DMS 273 (cell line): ENCODE measurements around the gene LRMDA.

ENCODE experiments used
- DNase-seq: peaks from one replicate; lab custom pipeline; 2025; ENCODE audit not compliant: unreplicated experiment; lab: John Stamatoyannopoulos, UW

Gene LRMDA

DNA sequence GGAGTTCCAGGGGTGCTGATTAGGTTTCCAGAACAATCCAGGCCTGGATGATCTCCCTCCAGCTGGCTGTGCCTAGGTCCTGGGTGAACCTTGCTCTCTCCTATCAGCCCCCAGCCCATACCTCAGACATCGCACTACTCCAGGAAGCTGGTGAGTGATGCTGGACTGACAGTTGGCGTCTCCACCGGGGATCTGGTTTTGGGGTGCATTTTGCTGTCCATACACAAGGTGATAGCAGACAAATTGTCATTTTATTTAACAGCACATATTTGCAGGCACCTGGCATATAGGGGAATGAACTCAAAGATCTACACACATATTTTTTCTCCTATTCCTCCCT, 601.2 kb downstream of the LRMDA start:
- no peak for DNase-seq

DNA sequence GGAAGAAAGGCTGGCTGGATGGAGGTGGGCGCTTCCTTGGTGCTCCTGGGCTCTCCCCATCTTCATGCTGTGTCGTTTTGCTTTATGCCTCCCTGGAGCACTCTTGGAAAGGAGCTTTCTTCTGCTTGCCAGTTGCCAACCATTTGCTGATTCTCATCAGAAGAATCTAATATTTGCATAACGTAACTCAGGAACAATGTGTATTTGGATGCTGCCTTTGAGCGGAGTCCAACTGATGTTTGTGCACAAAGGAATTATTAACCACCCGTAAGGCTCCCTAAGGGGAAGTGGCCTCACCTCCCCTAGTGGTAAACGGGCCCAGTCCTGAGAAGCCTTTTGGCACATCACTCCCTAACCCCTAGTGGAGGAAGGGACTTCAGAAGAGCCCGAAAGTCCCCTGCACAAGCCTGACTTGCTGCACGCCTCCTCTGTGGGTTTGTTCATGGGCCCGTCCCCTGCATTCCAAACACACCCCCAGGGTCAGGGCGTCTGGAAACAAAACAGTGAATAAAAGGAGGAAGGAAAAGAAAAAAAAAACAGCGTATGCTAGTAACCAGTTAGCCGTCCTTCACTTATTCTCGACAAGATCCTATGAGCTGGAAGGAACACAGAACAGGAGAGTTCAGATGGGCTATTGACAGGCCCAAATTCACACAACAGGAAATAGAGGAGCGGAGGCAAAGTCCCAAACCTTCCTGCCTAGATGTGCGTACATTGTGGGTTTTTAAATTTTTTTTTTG, 602.2 kb downstream of the LRMDA start:
- DNase-seq: no peak

DNA sequence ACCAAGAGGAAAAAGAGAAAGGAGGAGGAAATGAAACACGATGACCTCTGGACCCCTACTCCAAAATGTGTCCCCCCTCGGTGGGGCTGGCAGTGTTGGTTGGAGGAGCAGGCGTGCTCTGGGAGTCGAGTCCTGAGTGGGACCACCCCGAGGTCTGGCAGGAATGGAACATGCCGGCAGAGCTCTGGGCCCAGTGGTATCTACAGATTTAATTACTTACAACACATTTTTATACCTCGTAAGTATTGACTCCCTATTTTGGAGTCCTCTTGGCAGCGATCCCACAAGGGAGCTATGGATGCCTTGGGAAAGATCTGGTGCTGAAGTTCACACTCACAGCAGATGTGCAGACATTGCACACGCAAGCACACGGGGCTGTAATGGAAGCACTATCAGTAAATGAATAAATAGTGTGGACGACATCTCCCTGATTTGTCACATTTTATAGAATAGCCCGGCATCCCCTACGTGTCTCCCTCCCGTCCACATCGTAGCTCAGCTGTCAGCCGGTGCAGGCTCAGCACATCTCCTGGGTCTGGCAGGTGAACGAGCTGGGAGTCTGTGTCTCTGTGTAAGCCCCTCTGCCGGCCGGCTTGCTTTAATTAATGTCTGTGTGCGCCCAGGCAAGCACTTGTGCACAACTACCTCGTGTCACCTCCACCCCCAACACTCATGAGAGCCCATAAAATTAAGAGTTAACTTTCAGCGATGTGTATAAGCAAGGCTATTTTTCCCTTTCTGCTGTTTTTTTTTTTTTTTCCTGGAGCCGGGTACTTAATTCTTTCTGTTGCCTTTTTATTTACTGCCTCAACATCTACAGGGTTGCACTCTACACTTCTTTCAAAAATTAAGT, 603.2 kb downstream of the LRMDA start:
- DNase-seq: no peak

- no peak for DNase-seq
Observed at GRCh38 chr10:76035206-76036110, 604.0 kb downstream of the LRMDA start.

DNA sequence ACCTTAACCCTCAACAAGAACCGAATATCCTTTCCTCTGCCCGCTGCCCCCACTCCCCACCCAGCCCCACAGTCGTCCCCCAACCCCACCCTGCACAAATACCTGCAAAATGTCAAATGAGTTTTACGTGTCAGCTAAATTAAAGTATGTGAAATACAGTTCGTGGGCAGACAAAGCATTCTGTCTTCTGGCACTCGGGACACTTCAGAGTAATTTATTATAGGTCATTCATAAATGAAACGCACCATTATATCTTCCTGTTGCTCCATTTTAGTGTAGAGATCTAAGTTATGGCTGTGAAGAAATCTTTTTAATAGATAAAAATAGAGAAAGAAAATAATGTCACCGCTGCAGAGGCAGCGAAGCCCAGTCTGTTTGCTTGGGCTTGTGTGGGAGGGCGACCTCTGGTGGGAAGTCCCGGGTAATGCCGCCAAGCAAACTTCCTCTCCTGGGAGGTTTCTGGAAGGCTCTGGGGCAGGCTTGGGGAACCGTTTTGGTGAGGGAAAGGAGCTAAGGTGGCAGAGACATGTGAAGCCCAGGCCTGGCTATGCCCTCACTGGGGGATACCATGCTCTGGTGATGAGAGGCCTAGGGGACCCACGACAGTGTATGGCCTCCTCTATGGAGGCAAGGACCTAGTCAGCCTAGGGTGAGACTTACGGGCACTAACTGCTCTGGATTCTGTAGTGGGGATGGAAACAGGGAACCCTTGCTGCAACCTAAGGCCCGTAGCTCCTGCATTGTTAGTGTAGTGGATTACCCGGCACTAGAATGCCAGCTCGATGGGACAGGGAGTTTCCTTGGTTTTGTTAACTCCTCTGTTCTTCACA, 604.9 kb downstream of the LRMDA start:
- peak; percentile 69 for DNase-seq

DNA sequence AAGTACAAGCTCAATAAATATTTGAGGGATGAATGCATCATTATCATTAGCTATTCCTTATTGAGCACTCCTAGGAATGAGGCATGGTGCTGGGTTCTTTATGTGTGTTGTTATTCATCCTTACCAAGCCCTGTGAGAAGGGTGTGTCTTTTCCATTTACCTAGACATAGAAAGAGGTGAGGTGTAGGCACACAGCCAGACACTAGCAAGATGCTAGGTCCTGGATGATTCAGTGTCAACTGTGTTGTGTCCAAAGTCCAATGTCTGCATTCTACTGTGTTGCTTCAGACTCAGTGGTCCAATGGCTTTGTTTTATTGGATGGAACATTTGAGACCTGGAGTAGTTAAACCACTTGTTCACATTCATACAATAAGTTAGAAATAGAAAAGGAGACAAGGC, 605.5 kb downstream of the LRMDA start:
- DNase-seq: no peak

DNA sequence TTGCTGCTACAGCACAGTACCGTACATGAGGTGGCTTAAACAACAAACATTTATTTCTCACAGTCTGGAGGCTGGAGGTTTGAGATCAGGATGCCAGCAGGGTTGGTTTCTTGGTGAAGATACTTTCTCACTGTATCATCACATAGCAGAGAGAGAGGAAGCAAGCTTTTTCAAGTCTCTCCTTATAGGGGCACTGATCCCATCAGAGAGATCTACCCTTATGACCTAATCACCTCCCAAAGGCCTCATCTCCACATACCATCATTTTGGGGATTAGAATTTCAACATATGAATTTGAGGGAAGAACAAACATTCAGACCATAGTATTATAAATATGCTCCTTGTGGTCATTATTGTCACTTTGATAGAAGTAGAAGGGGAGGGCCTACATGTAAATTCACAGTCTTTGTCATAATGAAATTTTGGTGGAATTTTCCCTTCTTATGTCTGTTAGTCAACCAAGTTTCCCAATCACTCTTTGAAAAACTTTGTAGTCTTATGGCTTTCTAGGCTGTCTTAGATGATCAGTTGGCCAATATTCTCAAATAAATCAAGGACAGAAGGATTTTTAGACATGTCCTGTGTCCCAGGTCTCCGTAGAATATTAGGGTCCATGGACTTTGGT, 606.2 kb downstream of the LRMDA start:
- no peak for DNase-seq

GRCh38 chr10:76038696-76039095, 607.3 kb downstream of the LRMDA start:
- no peak for DNase-seq

GRCh38 chr10:76040107-76040829, 608.8 kb downstream of the LRMDA start:
- peak; percentile 6 for DNase-seq

DNA sequence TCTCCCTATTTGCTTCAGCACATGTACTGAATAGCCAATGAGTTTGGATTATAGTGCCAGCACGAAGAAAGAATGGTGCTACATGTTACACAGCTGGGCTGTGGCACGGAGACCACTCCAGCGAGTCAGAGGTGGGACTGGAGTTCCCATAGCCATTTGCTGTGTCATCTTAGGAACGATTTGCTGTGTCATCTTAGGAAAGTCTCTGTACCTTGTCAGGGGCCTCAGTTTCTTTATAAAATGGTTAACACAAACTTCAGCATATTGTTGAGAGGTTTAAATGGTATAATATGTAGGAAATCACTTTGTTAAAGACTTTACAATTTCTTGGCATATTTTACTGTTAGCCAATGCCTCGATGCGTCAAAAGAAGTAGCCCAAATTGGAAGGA, 609.4 kb downstream of the LRMDA start:
- no peak for DNase-seq

- peak; percentile 75 for DNase-seq
Observed at GRCh38 chr10:76041551-76041950, 610.1 kb downstream of the LRMDA start.

DNA sequence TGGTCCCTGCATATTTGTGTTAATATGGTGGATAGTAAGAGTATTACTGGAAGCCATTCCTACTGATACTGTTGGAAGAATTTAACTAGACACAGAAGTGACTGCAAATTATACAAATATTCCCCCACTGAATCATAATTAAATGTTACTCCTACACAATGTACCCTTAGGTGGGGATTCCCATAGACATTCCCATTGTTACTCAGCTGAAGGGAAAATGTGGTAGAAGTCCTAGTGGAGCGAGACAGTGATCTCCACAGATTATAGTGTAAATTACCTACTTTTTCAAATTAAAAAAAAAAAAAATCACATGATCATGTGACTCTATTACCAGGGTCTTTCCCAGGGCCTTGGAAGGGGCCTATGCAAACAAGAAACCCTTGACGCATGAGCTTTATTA, 611.8 kb downstream of the LRMDA start:
- DNase-seq: no peak

DNA sequence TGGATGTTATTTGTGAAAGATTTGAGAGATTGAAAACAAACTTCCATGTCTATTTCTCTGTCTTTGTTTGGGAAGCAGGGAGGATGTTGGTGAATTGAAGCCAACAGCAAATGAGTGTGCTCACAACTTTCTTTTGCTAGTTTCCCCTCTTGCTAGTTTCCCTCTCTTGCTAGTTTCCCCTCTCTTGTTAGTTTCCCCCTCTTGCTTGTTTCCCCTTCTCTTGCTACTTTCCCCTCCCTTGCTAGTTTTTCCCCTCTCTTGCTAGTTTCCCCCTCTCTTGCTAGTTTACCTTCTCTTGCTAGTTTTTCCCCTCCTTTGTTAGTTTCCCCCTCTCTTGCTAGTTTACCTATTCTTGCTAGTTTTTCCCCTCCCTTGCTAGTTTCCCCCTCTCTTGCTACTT, 613.3 kb downstream of the LRMDA start:
- no peak for DNase-seq

DNA sequence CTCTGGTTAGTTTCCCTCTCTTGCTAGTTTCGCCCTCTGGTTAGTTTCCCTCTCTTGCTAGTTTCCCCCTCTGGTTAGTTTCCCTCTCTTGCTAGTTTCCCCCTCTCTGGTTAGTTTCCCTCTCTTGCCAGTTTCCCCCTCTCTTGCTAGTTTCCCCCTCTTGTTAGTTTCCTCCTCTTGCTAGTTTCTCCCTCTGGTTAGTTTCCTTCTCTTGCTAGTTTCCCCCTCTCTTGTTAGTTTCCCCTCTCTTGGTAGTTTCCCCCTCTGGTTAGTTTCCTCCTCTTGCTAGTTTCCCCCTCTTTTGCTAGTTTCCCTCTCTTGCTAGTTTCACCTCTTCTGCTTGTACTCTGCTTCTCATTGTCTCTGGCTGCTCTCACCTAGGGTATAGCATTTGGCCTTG, 613.8 kb downstream of the LRMDA start:
- no peak for DNase-seq

DNA sequence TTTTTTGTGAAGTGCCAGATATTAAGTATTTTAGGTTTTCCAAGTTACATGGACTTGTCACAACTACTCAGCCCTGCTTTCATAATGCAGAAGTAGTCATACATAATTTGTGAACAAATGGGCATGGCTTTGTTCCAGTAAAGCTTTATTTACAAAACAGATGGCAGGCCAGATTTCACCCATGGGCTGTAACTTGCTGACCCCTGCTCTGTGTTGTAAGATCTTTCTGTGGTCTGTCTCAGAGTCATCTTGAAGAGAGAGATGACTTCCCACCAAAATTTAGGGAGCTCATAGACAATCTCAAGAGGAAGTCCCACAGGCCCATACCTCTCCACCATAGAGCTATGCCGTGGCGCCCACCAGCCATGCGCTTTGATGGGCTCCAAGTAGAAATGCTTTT, 616.1 kb downstream of the LRMDA start:
- DNase-seq: no peak

DNA sequence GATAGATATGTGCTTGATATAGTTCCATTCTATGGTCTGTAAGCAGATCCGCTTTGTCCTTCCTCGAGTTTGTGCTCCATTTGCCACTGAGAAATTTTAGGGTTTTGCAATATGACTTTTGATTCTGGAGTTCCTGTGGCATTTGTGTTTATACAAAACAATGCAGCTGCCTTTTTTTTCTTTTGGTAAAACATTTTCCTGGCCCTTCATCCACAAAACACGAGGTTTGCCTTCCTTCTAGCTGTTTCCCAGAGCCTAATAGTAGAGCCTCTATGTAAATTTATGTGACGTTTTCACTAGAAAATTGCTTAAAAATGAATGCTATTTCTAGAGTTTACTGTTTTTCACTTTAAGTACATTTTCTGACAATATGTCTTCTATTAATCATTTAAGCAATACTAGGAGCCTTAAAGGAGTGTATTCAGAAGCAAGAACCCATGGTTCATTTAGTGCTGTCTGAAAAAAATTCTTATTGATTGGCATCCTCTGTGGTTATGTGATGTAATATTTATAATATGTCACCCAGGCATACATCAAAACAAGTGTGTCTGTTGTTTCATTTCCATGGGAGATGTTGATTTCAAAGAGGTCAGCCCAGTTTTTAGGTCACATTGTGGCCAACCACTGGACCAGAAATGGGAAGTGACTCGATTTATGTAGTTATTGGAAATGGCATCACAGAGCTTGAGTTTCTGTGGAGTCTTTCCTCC, 618.3 kb downstream of the LRMDA start:
- no peak for DNase-seq

DNA sequence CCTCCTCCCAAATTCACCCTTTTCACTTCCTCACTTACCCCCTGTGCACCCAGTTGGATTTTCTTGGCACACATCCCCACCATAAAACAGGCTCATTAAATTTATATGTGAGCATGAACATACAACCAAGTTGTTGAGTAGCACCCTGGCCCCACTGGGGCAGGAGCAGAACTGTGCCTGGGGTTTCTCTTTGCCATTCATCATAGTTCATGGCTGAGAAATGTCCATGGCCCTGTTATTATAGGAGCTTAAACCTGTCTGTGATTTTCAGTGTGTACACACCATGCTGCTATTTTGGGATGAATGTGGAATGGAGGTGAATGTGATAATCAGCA, 618.8 kb downstream of the LRMDA start:
- no peak for DNase-seq

- DNase-seq: no peak
Observed at GRCh38 chr10:76051007-76051936, 619.8 kb downstream of the LRMDA start.
